ENCODE results near the gene PPP2R2C.

GRCh38 chr4:6464842-6465588, 7.4 kb downstream of the PPP2R2C start:
- TF ChIP-seq CTCF (conservative IDR thresholded peaks at IDR 0.05 in 1 of 2, IDR thresholded peaks at IDR 0.05 in 1 of 2; ENCODE audit: extremely low read depth in 1 of 2, insufficient read depth in 1 of 2, low read depth in 1 of 2, low read length in 2 of 2) (no peak), EZH2 (IDR thresholded peaks at IDR 0.05; ENCODE audit: borderline replicate concordance, low read length) (no peak)

Data from mammary epithelial cell (primary cell).